HG03175 (cell line): ENCODE measurements around the gene CYSTM1.
"Not testable (repeated sequence)": the region's sequence is repeated elsewhere in the genome, so short reads cannot be mapped to it uniquely, and the experiment has no call there.

Source experiments
- ATAC-seq: cut with Tn5 transposase; IDR thresholded peaks from one replicate; pipeline ENCODE4 v1.9.1; 2021; ENCODE audit warnings: mild to moderate bottlenecking, moderate library complexity; ENCODE audit not compliant: unreplicated experiment

CYSTM1 gene

GRCh38 chr5:140175367-140176030, 511 bp downstream of the CYSTM1 start:
- ATAC-seq: peak; percentile 44

DNA sequence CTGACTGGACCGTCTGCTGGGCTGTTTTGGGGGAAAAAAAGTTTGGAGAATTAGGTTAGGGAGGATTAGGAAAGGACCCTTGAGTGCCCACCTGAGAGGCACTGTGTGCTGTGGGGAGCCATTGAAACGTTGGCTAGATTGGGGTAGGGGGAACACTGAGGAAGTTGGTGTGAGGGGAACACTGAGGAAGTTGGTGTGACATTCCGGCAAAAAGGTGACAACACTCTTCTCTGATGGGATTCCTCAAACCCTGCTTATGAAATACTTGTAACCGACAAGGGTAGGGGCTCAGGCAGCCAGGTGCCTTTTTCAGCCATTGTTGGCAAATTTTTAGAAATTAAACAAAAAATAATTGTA, 1.0 kb downstream of the CYSTM1 start:
- ATAC-seq: no peak

- ATAC-seq: no peak
Observed at GRCh38 chr5:140178086-140178410, 3.1 kb downstream of the CYSTM1 start.

DNA sequence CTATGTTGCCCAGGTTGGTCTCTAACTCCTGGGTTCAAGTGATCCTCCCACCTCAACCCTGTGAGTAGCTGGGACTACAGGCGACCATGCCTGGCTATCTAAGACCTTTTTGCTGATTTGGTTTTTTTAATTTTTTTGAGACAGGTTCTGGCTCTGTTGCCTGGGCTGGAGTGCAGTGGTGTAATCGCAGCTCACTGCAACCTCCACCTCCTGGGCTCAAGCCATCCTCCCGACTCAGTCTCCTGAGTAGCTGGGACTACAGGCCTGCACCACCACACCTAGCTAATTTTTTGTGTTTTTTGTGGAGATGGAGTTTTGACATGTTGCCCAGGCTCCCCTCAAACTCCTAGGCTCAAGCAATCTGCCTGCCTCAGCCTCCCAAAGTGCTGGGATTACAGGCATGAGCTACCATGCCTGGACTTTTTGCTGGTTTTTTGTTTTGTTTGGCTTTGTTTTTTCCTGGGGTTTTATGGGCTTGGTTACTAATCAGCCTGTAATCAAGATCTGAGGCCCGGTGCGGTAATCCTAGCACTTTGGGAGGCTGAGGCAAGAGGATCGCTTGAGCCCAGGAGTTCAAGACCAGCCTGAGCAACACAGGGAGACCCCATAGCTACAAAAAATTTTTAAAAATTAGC, 3.6 kb downstream of the CYSTM1 start:
- ATAC-seq: no peak

GRCh38 chr5:140181002-140181483, 6.1 kb downstream of the CYSTM1 start:
- ATAC-seq: peak; percentile 72

DNA sequence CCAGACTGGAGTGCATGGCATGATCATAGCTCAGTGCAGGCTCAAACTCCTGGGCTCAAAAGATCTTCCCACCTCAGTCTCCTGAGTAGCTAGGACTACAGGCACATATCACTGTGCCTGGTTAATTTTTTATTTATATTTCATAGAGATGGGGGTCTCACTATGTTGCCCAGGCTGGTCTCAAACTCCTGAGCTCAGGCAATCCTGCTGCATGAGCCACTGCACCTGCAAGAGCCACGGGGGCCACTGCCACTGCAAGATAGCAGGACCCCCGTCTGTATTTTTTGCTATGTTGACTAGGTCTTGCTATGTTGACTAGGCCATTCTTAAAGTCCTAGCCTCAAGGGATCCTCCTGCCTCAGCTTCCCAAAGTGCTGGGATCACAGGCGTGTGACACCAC, 6.5 kb downstream of the CYSTM1 start:
- ATAC-seq: peak; percentile 14

DNA sequence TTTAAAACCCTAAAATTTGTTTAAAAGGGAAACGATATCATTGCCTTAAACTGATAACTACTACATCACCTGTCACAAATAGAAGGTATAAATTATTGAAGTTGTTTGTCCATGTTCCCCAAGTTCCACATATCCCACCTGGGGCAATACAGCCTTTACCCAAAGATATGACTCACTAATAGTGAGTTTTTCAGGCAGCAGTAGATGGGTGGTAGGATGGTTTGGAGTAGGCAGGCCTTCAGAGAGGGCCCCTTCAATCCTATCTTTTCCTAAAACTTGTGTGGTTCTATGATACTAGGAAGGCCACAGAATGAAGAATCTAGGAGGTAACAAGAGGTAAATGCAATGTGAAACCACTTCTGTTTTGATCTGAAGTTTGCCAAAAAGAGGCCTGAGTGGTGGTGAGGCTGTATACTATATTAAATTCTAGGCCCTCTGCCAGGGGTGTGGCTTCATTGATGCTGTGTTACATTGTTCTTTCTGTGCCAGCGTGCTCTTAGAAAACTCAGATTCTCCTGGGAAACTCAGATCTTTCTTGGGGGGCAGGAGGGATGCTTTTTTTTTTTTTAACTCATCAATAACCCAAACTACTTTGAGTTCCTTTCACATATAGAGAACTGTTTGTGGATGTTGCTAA, 7.2 kb downstream of the CYSTM1 start:
- ATAC-seq: no peak

DNA sequence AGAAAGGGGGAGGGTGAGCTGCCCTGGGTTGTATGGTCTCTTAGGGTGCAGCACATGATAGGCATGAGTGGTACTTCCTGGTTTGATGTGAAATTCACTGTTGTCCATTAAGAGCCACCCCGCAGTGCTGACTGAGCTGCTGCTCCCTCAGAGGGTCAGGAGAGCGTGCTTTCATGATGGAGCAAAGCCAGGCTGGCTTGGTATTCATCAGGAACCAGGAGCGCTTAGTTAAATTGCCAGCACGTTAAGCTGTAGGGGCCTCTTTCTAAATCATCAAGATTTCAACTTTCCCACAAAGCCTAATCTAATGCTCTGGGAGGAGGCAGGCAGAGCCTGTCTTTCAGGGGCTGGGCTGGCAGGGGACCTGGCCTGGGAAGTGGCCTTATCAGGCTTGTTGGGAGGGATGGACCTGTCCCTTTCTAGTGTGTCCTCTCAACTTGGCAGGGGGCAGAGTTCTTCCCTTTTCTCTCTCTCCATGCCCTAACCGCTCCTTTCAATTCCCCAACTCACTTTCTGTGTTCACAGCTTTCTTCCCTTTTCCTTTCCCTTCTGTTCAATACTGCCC, 7.9 kb downstream of the CYSTM1 start:
- no peak for ATAC-seq

- ATAC-seq: no peak
Observed at GRCh38 chr5:140185409-140185808, 10.4 kb downstream of the CYSTM1 start.

DNA sequence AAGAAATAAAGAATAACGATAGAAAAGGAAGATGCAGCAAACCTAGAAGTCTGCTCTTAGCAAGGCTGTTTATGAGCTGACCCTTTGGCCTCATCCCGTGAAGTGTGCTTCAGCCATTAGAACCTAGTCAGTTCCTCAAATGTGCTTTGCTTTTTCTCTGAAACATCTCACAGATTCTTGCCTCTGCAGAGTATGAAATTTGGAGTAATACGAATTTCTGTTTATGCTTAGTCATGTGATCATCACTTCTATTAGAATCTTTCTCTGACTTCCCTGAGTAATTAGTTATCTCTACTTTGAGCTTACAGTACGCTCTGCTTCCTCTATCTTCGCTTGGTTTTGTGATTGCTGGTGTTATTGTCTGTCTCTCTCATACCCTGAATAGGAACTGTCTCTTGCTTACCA, 11.3 kb downstream of the CYSTM1 start:
- ATAC-seq: no peak

DNA sequence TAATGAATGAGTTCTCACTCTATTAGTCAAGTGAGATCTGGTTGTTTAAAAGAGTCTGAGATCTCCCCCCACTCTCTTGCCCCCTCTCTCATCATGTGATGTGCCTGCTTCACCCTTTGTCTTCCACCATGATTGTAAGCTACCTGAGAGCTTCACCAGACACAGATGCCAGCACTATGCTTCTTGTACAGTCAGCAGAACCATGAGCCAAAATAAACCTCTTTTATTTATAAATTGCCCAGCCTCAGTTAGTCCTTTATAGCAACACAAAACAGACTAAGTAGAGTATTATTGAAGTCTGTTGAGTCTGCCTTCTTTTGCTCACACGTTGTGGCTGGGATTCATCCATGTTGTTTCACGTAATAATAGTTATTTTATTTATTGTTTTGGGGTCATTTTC, 14.3 kb downstream of the CYSTM1 start:
- no peak for ATAC-seq

DNA sequence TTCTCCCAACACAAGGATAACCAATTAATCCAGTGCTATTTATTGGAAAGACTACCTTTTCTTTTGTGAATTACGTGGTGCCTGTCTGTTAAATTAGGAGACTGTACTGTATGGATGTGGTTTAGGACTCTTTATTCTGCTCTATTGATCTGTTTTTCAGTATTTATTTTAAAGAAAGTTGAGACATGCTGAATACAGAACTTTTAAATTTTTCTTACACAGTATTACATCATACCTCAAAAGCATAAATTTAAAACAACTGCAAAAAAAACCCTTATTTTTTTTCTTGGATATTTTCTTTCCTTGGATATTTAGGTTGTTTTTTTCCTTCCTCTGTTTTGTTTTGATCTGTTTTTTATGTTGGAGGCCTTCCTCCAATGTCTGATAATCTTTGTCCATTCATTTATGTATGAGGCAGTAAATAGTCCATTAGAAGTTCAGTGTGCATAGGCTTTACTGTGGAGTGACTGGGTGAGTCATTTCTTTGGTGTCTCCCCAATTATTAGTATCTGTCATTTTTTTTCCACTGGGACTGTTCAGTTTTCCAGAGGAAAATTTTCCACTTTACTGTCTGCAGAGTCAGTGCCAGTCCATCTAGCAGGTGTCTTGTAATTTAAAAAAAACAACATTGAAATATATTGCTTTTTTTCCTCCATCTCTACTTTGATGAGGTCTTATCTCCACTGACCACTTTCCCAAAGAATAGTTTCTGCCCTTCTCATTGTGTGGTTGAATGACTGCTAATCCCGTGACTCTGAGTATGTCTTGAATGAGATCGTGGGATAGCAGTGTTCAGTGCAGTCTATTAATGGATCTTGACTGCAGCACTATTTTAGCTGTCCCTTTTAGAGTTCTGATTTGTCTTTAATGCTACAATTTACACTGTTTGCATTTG, 15.2 kb downstream of the CYSTM1 start:
- ATAC-seq: no peak

- ATAC-seq: no peak
Observed at GRCh38 chr5:140190872-140191218, 15.9 kb downstream of the CYSTM1 start.

DNA sequence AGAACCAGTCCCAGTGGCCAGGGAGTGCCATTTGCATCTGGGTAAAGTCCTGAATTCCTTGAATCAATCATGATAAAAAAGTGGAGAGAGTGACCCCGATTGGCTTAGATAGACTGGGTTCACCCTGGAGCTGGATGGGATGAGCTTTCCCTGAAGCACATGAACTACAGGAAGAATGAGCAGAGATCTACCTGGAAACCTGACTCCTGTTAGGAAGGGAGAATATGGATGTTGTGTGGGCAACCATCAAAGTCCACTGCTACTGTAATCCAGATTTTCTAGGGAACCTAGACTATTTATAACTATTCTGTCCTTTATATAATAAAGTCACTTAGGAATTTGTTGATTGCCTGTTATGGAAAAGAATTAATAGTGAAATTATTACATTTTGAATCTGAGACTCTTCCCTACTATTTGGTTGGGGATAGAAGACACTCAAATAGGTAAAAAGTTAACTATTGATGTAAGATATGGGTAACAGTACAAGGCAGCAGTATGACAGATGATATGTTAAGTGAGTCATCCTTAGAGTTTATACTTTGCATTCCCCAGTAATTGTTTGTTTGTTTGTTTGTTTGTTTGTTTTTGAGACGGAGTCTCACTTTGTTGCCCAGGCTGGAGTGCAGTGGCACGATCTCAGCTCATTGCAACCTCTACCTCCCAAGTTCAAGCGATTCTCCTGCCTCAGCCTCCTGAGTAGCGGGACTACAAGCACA, 17.9 kb downstream of the CYSTM1 start:
- no peak for ATAC-seq

GRCh38 chr5:140194662-140195061, 19.7 kb downstream of the CYSTM1 start:
- ATAC-seq: no peak

- no peak for ATAC-seq
Observed at GRCh38 chr5:140196115-140196814, 21.3 kb downstream of the CYSTM1 start.

- ATAC-seq: no peak
Observed at GRCh38 chr5:140197023-140197422, 22.0 kb downstream of the CYSTM1 start.

DNA sequence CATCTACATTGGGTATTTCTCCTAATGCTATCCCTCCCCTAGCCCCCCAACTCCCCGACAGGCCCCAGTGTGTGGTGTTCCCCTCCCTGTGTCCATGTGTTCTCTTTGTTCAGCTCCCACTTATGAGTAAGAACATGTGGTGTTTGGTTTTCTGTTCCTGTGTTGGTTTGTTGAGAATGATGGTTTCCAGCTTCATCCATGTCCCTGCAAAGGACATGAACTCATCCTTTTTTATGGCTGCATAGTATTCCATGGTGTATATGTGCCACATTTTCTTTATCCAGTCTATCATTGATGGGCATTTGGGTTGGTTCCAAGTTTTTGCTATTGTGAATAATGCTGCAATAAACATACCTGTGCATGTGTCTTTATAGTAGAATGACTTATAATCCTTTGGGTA, 23.9 kb downstream of the CYSTM1 start:
- not testable (repeated sequence) for ATAC-seq

- ATAC-seq: no peak
Observed at GRCh38 chr5:140202078-140202477, 27.1 kb downstream of the CYSTM1 start.

GRCh38 chr5:140202610-140203009, 27.6 kb downstream of the CYSTM1 start:
- ATAC-seq: no peak
